DMS 273 (cell line): Measurements from ENCODE around the gene AREG.
"Not testable (repeated sequence)": the region's sequence is repeated elsewhere in the genome, so short reads cannot be mapped to it uniquely, and the experiment has no call there.

Experiments
- DNase-seq: peaks from one replicate; lab custom pipeline; 2025; ENCODE audit not compliant: unreplicated experiment; lab: John Stamatoyannopoulos, UW

Gene AREG, protein sequence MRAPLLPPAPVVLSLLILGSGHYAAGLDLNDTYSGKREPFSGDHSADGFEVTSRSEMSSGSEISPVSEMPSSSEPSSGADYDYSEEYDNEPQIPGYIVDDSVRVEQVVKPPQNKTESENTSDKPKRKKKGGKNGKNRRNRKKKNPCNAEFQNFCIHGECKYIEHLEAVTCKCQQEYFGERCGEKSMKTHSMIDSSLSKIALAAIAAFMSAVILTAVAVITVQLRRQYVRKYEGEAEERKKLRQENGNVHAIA

DNA sequence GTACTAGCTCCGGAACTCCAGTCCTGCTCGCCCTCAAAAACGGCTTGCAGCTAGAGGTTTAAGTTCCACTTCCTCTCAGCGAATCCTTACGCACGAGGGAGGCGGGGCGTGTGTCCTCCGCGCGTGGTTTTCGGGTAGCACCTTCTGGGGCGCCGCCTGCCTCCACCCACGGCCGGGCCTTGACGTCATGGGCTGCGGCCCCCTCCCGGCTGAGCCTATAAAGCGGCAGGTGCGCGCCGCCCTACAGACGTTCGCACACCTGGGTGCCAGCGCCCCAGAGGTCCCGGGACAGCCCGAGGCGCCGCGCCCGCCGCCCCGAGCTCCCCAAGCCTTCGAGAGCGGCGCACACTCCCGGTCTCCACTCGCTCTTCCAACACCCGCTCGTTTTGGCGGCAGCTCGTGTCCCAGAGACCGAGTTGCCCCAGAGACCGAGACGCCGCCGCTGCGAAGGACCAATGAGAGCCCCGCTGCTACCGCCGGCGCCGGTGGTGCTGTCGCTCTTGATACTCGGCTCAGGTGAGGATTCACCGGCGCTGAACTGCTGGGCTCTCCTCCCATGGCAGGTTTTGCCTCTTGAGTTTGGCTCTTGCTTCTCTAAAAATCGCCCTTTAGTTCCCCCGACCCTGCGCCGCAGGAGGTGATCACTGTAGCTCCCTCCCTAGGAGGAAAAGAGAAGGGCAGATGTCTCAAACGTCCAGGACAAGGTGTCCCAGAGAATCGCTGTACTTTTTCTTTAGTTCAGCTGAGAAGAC is at the start of gene AREG:
Gene AREG, plus strand, starts transcription at position 246 of the 752 bp plus-strand sequence. Its CDS starts 210 bp downstream, at position 456.
- peak; percentile 77 for DNase-seq

DNA sequence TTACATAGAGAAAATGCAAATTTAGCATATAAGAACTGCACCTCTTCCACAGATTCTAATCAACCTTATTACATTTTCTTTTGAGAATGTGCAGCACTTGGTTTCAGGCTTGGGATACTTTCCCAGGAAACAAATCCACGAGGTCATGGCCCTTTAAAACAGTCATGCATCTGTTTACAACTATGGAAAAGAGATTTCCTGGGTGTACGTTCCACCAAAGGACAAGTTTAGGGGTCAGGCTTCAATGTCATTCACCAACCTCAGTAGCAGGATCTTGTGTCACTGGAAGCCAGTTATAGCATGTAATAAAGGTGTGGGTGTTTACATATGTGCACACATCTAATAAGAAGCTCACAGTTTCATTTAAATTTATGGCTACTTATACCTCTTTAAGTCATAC is 49.3 kb upstream of the AREG start:
- no peak for DNase-seq

DNA sequence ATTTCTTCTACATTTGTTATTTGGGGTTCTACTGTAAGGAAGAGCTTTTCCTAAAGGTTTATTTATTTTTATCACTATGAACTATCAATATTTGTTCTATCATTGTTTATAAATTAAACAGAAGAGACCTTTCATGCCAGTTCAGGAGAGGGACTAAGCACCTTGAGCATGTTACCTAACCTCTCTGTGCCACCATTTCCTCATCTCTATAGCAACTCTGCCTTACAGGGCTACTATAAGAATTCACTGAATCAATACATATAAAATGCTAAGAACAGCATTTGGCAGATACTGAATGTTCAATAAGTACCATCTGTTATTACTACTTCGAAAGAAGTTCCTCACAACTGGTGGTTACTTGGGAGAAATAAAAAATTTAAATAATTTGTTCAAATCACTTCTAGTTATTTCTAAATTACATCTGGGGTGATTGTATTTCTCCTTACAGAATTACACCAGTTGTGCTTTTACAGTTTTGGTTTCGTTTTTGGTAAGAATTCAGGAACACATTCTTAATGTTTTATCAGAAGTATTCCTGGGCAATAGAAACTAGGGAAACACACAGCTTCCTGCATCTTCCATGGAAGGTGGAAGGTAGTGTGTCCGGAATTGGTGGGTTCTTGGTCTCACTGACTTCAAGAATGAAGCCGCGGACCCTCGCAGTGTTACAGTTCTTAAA is 47.0 kb upstream of the AREG start:
- DNase-seq: no peak

DNA sequence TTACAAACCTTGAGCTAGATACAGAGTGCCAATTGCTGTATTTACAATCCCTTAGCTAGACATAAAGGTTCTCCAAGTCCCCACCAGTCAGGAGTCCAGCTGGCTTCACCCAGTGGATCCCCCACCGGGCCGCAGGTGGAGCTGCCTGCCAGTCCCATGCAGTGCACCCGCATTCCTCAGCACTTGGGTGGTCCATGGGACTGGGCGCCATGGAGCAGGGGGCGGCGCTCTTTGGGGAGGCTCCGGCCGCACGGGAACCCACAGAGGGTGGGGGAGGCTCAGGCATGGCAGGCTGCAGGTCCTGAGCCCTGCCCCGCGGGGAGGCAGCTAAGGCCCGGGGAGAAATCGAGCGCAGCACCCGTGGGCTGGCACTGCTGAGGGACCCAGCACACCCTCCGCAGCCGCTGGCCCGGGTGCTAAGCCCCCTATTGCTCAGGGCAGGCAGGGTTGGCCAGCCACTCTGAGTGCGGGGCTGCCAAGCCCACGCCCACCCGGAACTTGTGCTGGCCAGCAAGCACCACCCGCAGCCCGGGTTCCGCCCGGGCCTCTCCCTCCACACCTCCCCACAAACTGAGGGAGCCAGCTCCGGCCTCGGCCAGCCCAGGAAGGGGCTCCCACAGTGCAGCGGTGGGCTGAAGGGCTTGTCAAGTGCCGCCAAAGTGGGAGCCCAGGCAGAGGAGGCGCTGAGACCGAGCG is 45.9 kb upstream of the AREG start:
- not testable (repeated sequence) for DNase-seq

DNA sequence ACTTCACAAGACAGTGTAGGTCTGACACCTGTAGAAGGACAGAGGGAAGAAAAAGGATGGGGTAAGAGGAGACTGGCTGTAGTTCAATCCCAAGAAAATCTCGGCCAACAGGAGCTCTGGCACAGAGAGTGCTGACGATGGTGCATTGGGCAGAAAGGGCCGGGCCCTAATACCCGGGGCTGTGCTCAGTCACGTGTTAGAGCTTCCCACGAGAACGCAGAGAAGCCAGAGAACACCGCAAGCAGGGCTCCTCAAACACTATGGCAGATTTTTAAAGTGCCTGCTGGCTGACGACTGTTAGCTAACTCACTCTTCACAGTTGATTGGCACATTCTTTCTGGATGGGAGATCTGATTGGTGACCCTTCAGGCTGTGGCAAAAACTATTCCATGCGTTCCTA is 44.5 kb upstream of the AREG start:
- DNase-seq: no peak

DNA sequence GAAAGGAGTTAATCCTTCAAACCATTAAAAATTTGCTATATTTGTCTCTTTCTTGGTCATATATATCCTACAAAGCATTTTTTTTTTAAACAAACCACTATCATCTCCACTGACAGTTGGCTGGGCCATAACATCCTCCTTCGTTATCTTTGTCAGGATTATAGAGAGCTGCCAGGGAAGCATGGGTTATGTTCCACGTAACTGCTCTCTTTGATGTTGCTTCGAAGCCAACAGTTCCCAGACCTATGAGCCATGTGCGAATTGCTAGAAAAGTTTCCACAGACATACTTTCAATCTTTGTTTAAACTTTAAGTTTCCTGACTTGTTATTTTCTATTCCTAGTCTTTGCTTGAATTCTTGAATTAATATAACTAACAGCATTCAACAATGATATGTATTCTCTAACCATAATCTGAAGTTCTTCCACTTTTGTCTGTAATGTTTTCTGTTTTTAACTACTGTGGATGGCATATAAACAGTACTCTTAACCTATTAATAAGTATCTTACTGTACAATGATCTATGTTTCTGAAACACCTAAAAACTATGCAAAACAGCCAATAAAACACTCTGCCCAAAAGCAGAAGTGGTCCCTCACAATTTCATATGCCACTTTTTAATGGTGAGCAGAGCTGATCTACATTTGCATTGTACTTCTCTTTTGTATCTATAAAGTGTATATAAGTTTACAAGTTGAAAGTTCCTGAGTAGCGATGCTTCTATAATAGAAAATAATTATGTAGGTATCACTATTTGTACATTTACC is 42.1 kb upstream of the AREG start:
- no peak for DNase-seq

DNA sequence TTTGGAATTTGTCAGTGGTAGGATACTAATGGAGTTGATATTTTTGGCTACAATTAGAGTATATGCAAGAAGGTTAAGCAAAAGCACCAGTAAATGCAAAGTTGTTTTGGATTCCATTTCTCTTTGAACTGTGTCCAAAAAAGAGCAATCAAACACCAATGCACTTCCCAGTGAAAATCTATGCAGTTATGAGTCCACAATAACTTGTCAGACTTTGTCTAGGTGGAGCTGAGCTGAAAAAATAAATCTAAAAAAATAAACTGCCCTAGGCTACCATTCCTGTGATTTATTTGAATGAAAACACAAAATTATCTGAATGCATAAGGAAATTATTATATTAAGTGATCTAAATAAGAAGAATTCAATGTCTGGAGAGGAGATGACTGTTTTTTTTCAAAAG is 37.0 kb upstream of the AREG start:
- no peak for DNase-seq

DNA sequence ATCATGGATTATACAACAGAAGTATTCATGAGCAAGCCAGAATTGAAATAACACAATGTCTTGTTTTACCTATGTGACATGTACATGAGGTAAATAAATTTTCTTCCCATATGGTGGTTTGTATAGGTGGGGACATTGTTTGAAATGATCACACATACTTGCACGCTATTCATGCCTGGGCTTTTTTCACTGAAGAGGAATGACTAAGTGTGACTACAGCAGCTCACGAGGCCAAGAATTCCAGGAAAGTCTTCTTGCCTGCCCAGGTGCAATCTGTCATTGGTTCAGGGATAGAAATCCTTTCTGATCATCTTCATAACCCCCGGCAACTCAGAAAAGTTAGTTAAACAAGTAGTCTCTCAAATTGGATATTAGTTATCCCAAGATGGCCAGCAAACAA is 36.3 kb upstream of the AREG start:
- DNase-seq: no peak

DNA sequence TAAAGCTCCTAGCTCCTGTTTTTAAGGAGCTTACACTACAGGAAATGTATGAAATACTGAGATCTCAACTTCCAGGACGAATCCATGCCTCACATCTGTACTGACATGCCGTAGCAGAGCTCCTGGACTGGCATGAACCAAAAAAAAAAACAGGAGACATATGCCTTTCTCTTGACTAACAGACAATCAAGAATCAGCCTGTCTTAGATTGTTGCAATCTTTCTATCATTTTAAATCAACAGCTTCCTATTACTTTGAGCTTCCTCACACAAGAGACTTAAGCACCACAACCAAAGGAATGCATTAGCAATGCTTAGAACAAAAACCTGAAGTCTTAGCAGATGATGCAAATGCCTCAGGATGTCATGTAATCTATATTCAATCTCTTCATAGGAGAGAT is 34.7 kb upstream of the AREG start:
- no peak for DNase-seq

DNA sequence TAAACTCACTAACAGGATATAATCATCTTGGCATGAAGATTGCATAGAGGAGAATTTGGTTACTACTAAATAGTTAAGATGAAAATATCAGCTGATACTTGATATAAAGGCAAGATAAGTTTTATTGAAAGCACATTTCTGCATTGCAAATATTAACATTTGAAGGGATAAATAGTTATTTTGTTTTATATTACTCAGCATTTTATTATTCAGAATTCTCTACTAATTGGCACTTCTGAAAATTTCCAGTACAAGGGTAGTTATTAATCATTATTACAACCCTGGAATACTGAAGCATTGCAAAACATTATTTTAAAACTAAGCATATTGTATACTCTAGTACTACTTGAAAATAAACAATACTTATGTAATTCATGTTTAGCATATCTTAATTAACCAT is 32.7 kb upstream of the AREG start:
- no peak for DNase-seq

DNA sequence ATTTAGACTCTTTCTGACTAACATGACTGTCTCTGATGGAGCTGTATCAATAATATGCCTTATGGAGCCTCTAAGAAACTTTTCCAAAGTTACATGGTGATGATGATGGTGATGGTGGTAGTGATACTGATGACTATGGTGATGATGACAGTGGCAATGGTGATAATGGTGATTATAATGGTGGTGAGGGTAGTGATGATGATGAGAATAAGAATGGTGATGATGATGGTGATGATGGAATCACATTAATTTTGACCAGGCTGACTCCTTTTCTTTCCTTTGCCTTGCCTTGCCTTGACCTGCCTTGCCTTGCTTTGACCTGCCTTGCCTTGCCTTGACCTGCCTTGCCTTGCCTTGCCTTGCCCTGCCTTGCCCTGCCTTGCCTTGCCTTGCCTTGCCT is 31.7 kb upstream of the AREG start:
- DNase-seq: no peak

DNA sequence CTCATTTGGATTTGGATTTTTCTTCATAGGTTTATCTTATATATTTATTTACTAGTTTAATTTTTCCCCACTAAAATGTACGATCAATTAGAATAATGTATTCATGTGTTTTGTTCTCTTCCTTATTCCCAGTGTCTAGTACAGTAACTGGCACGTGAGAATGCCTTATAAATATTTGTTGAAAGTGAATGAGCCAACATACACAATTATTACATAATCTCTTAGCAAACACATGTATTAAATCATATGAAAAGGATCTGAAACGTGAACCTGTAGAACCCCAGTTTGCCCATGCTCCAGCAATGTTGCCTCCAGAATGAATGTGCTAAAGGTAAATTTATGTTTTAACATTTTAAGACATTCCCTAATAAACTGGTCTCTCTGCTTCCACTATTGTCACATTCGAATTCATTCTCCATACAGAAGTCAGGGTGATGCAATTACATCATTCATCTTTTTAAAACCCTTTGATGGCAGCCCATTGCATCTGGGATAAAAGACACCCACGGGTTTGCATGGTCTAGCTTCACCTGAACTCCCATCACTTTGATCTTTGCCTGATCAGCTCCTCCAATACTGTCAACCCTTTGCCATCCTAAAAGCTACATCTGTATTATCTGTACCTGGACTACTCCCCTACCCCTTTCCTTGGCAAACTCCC is 30.7 kb upstream of the AREG start:
- DNase-seq: no peak

DNA sequence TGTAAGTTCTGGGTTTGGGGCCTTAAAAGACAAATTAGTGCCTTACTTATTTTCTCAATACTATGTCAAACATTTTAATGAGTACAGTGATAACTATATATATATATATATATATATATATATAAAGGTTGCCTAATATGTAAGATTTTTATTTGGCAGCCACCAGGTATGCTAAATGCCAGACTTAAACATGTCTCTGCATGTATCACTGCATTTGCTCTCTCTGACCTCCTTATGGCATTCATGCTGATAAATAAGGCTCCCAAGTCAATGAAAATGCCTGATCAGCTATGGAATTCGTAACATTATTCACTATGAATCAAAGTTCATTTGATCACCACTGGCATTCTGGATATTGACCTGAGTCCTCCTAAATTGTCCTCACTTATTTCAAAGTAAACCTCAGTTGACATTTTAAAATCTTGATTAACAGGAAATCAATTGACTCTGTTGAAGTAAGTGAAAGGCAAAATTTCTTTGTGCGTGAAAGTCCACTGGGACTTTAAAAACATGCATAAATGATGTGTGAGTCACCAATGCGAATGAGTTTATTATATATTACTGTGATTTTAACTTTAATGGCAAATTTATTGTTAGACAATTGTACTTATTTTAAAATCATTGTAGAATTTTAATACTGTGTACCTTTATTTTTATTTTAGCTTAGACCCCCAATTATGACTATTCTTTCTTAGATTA is 29.2 kb upstream of the AREG start:
- DNase-seq: no peak

DNA sequence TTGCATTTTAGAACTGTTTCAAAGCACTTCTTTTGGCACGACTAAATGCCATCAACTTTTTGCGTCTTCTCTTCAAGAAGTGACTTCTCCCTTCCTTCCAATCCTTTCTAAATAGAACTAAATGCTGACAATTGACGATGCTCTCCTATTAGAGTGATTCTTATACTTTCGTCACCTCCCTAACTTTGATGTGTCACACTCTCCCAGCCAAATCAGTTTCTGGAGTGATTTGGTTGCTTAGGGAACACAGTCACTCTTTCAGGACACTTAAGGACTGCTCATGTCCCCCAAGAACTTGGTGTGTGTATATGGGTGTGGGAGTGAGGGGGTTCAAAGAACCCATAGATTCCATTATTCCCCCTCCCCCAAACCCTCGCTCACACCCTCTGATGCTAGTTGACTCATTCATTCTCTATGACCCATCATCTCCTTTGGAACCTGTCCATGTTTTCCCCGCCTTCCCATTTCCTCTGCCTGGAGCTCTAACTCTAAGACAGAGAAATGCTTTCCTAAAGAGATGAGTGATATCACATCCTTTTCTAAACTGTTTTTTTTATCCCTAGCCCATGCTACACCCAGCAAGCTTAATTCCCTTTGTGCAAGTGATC is 26.8 kb upstream of the AREG start:
- DNase-seq: no peak

DNA sequence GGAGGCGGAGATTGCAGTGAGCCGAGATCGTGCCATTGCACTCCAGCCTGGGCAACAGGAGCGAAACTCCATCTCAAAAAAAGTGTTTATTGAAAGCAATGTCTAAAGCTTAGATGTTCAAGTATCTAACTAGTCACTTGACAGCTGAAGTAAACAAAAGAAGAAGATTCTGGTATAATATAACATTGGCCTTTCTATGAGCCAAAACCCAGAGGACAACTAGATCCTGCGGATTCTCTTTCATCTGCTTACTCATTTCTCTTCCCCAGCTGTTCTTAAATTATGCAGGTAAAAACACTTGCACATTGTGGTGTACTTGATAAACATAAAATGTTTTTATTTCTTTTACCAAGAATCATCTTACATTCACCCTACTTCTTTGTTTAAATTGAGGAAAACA is 24.1 kb upstream of the AREG start:
- DNase-seq: no peak

DNA sequence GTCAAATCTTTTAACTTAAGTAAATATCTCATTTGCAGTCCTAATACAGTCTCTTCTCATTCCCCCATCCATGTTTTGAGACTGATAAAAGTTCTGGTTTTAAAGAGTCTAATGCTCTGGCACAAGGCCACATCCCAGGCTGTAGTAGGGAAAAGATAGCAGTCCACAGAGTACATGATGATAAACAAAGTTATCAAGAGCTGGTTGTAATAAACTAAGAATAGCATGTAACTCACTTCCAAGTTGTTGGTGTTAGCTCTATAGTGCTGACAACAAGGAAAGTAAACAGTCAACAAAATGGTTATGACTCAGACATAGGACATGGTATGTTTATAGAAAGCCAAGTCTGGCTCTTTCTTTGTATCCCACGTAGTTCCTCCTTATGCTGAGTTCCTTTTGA is 21.8 kb upstream of the AREG start:
- no peak for DNase-seq

DNA sequence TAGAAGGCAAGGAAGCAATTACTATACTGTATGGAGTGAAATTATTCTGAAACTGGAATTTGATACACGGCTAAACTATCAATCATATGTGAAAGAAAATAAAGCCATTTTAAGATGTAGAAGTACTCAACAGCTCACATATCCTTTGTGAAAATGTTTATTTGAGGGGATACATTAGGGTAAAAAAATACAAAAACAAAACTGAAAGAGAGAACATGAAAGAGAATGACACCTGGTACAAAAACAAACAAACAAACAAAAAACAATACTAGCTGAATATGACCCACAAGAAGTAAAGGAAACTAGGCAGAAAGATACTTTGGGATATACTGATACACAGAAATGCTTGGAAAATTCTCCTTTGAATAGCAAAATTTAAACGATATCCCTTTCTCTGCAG is 20.8 kb upstream of the AREG start:
- DNase-seq: no peak

DNA sequence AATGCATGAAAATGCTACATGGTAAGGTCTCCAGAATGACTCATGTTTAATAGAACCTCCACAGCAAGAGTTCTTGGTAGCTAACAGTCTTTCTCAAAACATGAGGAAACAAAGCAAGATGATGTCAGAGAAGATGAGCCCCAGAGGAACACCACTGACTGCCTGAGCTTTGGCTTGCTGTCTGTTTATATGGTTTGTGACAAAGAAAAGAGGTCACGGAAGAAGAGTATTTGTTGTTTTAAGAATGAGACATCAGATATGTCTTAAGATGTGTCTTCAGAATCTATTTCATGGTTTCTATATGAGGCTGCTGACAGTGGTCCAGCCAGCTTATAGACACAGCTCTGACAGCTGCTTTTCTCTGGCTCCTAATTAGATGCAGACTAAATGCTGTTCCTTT is 18.8 kb upstream of the AREG start:
- DNase-seq: no peak

DNA sequence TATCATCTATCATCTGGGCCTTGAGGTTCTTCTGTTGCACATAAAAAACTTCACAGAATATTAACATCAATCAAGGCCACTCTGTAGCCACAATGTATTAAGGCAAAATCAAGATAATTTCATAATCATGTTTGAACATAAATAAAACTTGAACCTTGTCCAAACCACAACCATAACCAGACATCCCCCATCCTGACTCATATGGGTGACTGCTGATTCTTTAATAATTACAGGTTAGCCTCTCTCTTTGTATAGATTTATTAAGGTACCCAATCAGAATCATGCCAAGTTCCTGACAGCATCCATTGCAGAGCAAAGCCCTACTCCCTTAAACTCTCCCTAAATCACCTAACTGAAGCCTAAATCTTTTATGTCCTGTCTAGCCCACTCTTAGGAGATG is 16.7 kb upstream of the AREG start:
- DNase-seq: no peak
